OCI-LY1 (cell line): ENCODE results near the gene FAM111B.

Experiments
- H2AFZ ChIP-seq: fragments of 200-600 bp; sonication (generic), shearing (Covaris generic); 2 replicates; pipeline ENCODE4 v1.6.0; 2014; ENCODE audit warnings: antibody characterized with exemption, mild to moderate bottlenecking, low read length
- H3F3A ChIP-seq: fragments of 200-600 bp; sonication (generic), shearing (Covaris generic); 2 replicates; pipeline ENCODE4 v1.6.0; 2014; ENCODE audit warnings: mild to moderate bottlenecking, antibody characterized with exemption, low read length, moderate library complexity; ENCODE audit not compliant: insufficient read depth
- H3K27ac ChIP-seq: fragments of 200-600 bp; sonication (generic); 2 replicates; pipeline ENCODE4 v1.5.1; 2014; ENCODE audit warnings: low read length, mixed run types, mild to moderate bottlenecking, low read depth; ENCODE audit not compliant: poor library complexity, severe bottlenecking
- H3K27me3 ChIP-seq: fragments of 200-600 bp; sonication (generic); 2 replicates; pipeline ENCODE4 v1.6.0; 2014; ENCODE audit warnings: antibody characterized with exemption, mild to moderate bottlenecking, low read length, moderate library complexity; ENCODE audit not compliant: insufficient read depth
- H3K36me3 ChIP-seq: fragments of 200-600 bp; sonication (generic); 2 replicates; pipeline ENCODE4 v1.6.1; 2014; ENCODE audit warnings: mild to moderate bottlenecking, antibody characterized with exemption, low read length, moderate library complexity, mixed read lengths; ENCODE audit not compliant: insufficient read depth
- H3K4me1 ChIP-seq: fragments of 200-600 bp; sonication (generic); 2 replicates; pipeline ENCODE4 v1.5.1; 2014; ENCODE audit warnings: mild to moderate bottlenecking, low read length, moderate library complexity; ENCODE audit not compliant: insufficient read depth, severe bottlenecking
- H3K4me2 ChIP-seq: fragments of 200-600 bp; sonication (generic), shearing (Covaris generic); 2 replicates; pipeline ENCODE4 v1.6.1; 2014; ENCODE audit warnings: low read length
- H3K4me3 ChIP-seq: fragments of 200-600 bp; sonication (generic); 2 replicates; pipeline ENCODE4 v1.5.1; 2014; ENCODE audit warnings: low read length, low read depth, mild to moderate bottlenecking, mixed read lengths; ENCODE audit not compliant: poor library complexity, severe bottlenecking
- H3K79me2 ChIP-seq: fragments of 200-600 bp; shearing (Covaris generic); 2 replicates; pipeline ENCODE4 v1.6.1; 2016; ENCODE audit warnings: mixed run types, low read length, mixed read lengths; ENCODE audit not compliant: insufficient read depth
- H3K9ac ChIP-seq: fragments of 200-600 bp; sonication (generic), shearing (Covaris generic); 2 replicates; pipeline ENCODE4 v1.6.1; 2014; ENCODE audit warnings: mild to moderate bottlenecking, low read length, mixed read lengths
- H3K9me2 ChIP-seq: fragments of 200-600 bp; sonication (generic), shearing (Covaris generic); 2 replicates; pipeline ENCODE4 v1.6.1; 2014; ENCODE audit warnings: low read depth, mild to moderate bottlenecking, low read length, mixed read lengths
- H3K9me3 ChIP-seq: fragments of 200-600 bp; shearing (Covaris generic); 2 replicates; pipeline ENCODE4 v1.6.1; 2014; ENCODE audit warnings: low read length, mixed read lengths
- H4K20me1 ChIP-seq: fragments of 200-600 bp; sonication (generic), shearing (Covaris generic); 2 replicates; pipeline ENCODE4 v1.6.0; 2016; ENCODE audit warnings: mild to moderate bottlenecking, low read length; ENCODE audit not compliant: insufficient read depth
- CTCF ChIP-seq: fragments of 200-600 bp; sonication (generic), shearing (Covaris generic); IDR thresholded peaks from 2 replicates; pipeline ENCODE4 v1.5.1; 2017; ENCODE audit warnings: mild to moderate bottlenecking, antibody characterized with exemption, low read length, moderate library complexity, mixed read lengths
- EZH2 ChIP-seq: fragments of 200-600 bp; sonication (generic), shearing (Covaris generic); IDR thresholded peaks from 2 replicates; pipeline ENCODE4 v1.8.0; 2017; ENCODE audit warnings: borderline replicate concordance, mixed run types, mild to moderate bottlenecking, antibody characterized with exemption, low read length, moderate library complexity, mixed read lengths

FAM111B gene

GRCh38 chr11:59175091-59175501 lies 68.1 kb downstream of the FAM111B start:
- no peak overlapping the region for H3K4me3 ChIP-seq
- no peak overlapping the region for H3K4me2 ChIP-seq
- H3F3A ChIP-seq: 0 out of 2 replicates have a peak, but pooled peaks cover 3% of the 10 kb centered on the region
- no peaks in the 10 kb centered on the region for H4K20me1 ChIP-seq
- H3K9me2 ChIP-seq: no peaks in the 10 kb centered on the region
- TF ChIP-seq CTCF: no peak
- no peak for TF ChIP-seq EZH2
- peaks cover 17% of the 10 kb centered on the region for H3K4me1 ChIP-seq
- no peak overlapping the region for H3K27ac ChIP-seq
- H3K36me3 ChIP-seq: no peaks in the 10 kb centered on the region; the same call in 1 of the 2 replicates
- H3K79me2 ChIP-seq: no peaks in the 10 kb centered on the region
- H3K9ac ChIP-seq: no peak overlapping the region
- no peak overlapping the region for H2AFZ ChIP-seq
- no peaks in the 10 kb centered on the region for H3K27me3 ChIP-seq
- H3K9me3 ChIP-seq: peaks cover 7% of the 10 kb centered on the region; the same call in 1 of the 2 replicates

GRCh38 chr11:59176330-59176729 lies 69.3 kb downstream of the FAM111B start:
- TF ChIP-seq EZH2: no peak
- no peak for TF ChIP-seq CTCF
- H3K36me3 ChIP-seq: no peaks in the 10 kb centered on the region; the same call in 1 of the 2 replicates
- 0 out of 2 replicates have a peak, but pooled peaks cover 3% of the 10 kb centered on the region for H3F3A ChIP-seq
- no peak overlapping the region for H3K4me3 ChIP-seq
- H3K27me3 ChIP-seq: no peaks in the 10 kb centered on the region
- no peaks in the 10 kb centered on the region for H3K9me2 ChIP-seq
- peaks cover 17% of the 10 kb centered on the region for H3K4me1 ChIP-seq
- H3K79me2 ChIP-seq: no peaks in the 10 kb centered on the region
- no peak overlapping the region for H3K27ac ChIP-seq
- no peak overlapping the region for H3K4me2 ChIP-seq
- peaks cover 7% of the 10 kb centered on the region; the same call in 1 of the 2 replicates for H3K9me3 ChIP-seq
- H4K20me1 ChIP-seq: no peaks in the 10 kb centered on the region
- no peak overlapping the region for H3K9ac ChIP-seq
- no peak overlapping the region for H2AFZ ChIP-seq
